Measurements from ENCODE around the gene ABCC2.

The ABCC2 gene

GRCh38 chr10:99775850-99776249 is 6.6 kb upstream of the ABCC2 start:
- Histone ChIP-seq H3K4me3 (ENCODE audit: low read depth, low read length) (no peak overlapping the region), H3K27ac (ENCODE audit: low read depth, low read length) (no peak overlapping the region), H3K4me1 (ENCODE audit: control insufficient read depth, insufficient read depth, low read length) (peaks cover 9% of the 10 kb centered on the region; the same call in 1 of the 2 replicates), H3K9me3 (ENCODE audit: control insufficient read depth, insufficient read depth, low read length) (no peaks in the 10 kb centered on the region), H3K27me3 (ENCODE audit: control insufficient read depth, insufficient read depth, low read length) (no peaks in the 10 kb centered on the region), H3K9ac (ENCODE audit: low read depth, low read length) (no peak overlapping the region), H3K36me3 (ENCODE audit: control insufficient read depth, insufficient read depth, low read length) (no peaks in the 10 kb centered on the region)

GRCh38 chr10:99777918-99778714 is 4.3 kb upstream of the ABCC2 start:
- no peaks in the 10 kb centered on the region for H3K9me3 ChIP-seq (ENCODE audit: control insufficient read depth, insufficient read depth, low read length)
- H3K27me3 ChIP-seq (ENCODE audit: control insufficient read depth, insufficient read depth, low read length), result no peaks in the 10 kb centered on the region
- no peak overlapping the region for H3K27ac ChIP-seq (ENCODE audit: low read depth, low read length)
- no peaks in the 10 kb centered on the region for H3K36me3 ChIP-seq (ENCODE audit: control insufficient read depth, insufficient read depth, low read length)
- H3K4me1 ChIP-seq (ENCODE audit: control insufficient read depth, insufficient read depth, low read length), result peaks cover 9% of the 10 kb centered on the region; the same call in 1 of the 2 replicates
- no peak overlapping the region for H3K4me3 ChIP-seq (ENCODE audit: low read depth, low read length)
- H3K9ac ChIP-seq (ENCODE audit: low read depth, low read length), result no peak overlapping the region

GRCh38 chr10:99779335-99779734 is 3.1 kb upstream of the ABCC2 start:
- Histone ChIP-seq H3K9me3 (ENCODE audit: control insufficient read depth, insufficient read depth, low read length) (no peaks in the 10 kb centered on the region), H3K4me3 (ENCODE audit: low read depth, low read length) (no peak overlapping the region), H3K9ac (ENCODE audit: low read depth, low read length) (no peak overlapping the region; the same call in 1 of the 2 replicates), H3K27me3 (ENCODE audit: control insufficient read depth, insufficient read depth, low read length) (no peaks in the 10 kb centered on the region), H3K27ac (ENCODE audit: low read depth, low read length) (peak overlapping the region; percentile 60), H3K4me1 (ENCODE audit: control insufficient read depth, insufficient read depth, low read length) (peaks cover 12% of the 10 kb centered on the region), H3K36me3 (ENCODE audit: control insufficient read depth, insufficient read depth, low read length) (no peaks in the 10 kb centered on the region)

- Histone ChIP-seq H3K36me3 (ENCODE audit: control insufficient read depth, insufficient read depth, low read length) (no peaks in the 10 kb centered on the region), H3K9me3 (ENCODE audit: control insufficient read depth, insufficient read depth, low read length) (no peaks in the 10 kb centered on the region), H3K4me1 (ENCODE audit: control insufficient read depth, insufficient read depth, low read length) (peaks cover 29% of the 10 kb centered on the region), H3K27me3 (ENCODE audit: control insufficient read depth, insufficient read depth, low read length) (no peaks in the 10 kb centered on the region), H3K4me3 (ENCODE audit: low read depth, low read length) (no peak overlapping the region), H3K27ac (ENCODE audit: low read depth, low read length) (no peak overlapping the region), H3K9ac (ENCODE audit: low read depth, low read length) (no peak overlapping the region)
These were observed 558 bp upstream of the ABCC2 start for GRCh38 chr10:99781734-99782429.

GRCh38 chr10:99784016-99784726 is 1.7 kb downstream of the ABCC2 start:
- Histone ChIP-seq H3K36me3 (ENCODE audit: control insufficient read depth, insufficient read depth, low read length) (no peaks in the 10 kb centered on the region), H3K4me3 (ENCODE audit: low read depth, low read length) (no peak overlapping the region), H3K27me3 (ENCODE audit: control insufficient read depth, insufficient read depth, low read length) (no peaks in the 10 kb centered on the region), H3K27ac (ENCODE audit: low read depth, low read length) (no peak overlapping the region), H3K9ac (ENCODE audit: low read depth, low read length) (no peak overlapping the region), H3K9me3 (ENCODE audit: control insufficient read depth, insufficient read depth, low read length) (no peaks in the 10 kb centered on the region), H3K4me1 (ENCODE audit: control insufficient read depth, insufficient read depth, low read length) (peaks cover 26% of the 10 kb centered on the region)

GRCh38 chr10:99784727-99785441 is 2.4 kb downstream of the ABCC2 start:
- no peak overlapping the region for H3K9ac ChIP-seq (ENCODE audit: low read depth, low read length)
- no peak overlapping the region for H3K27ac ChIP-seq (ENCODE audit: low read depth, low read length)
- no peaks in the 10 kb centered on the region for H3K36me3 ChIP-seq (ENCODE audit: control insufficient read depth, insufficient read depth, low read length)
- peaks cover 19% of the 10 kb centered on the region for H3K4me1 ChIP-seq (ENCODE audit: control insufficient read depth, insufficient read depth, low read length)
- H3K27me3 ChIP-seq (ENCODE audit: control insufficient read depth, insufficient read depth, low read length), result no peaks in the 10 kb centered on the region
- H3K9me3 ChIP-seq (ENCODE audit: control insufficient read depth, insufficient read depth, low read length), result no peaks in the 10 kb centered on the region
- no peak overlapping the region for H3K4me3 ChIP-seq (ENCODE audit: low read depth, low read length)

GRCh38 chr10:99785646-99786045 is 3.2 kb downstream of the ABCC2 start:
- no peaks in the 10 kb centered on the region for H3K27me3 ChIP-seq (ENCODE audit: control insufficient read depth, insufficient read depth, low read length)
- H3K9me3 ChIP-seq (ENCODE audit: control insufficient read depth, insufficient read depth, low read length), result no peaks in the 10 kb centered on the region
- no peak overlapping the region for H3K9ac ChIP-seq (ENCODE audit: low read depth, low read length)
- peaks cover 19% of the 10 kb centered on the region for H3K4me1 ChIP-seq (ENCODE audit: control insufficient read depth, insufficient read depth, low read length)
- no peaks in the 10 kb centered on the region for H3K36me3 ChIP-seq (ENCODE audit: control insufficient read depth, insufficient read depth, low read length)
- no peak overlapping the region for H3K27ac ChIP-seq (ENCODE audit: low read depth, low read length)
- H3K4me3 ChIP-seq (ENCODE audit: low read depth, low read length), result no peak overlapping the region

GRCh38 chr10:99787311-99787710 is 4.9 kb downstream of the ABCC2 start:
- H3K4me3 ChIP-seq (ENCODE audit: low read depth, low read length), result no peak overlapping the region
- H3K27ac ChIP-seq (ENCODE audit: low read depth, low read length), result no peak overlapping the region
- no peaks in the 10 kb centered on the region for H3K27me3 ChIP-seq (ENCODE audit: control insufficient read depth, insufficient read depth, low read length)
- H3K4me1 ChIP-seq (ENCODE audit: control insufficient read depth, insufficient read depth, low read length), result peaks cover 19% of the 10 kb centered on the region
- no peaks in the 10 kb centered on the region for H3K9me3 ChIP-seq (ENCODE audit: control insufficient read depth, insufficient read depth, low read length)
- no peak overlapping the region for H3K9ac ChIP-seq (ENCODE audit: low read depth, low read length)
- no peaks in the 10 kb centered on the region for H3K36me3 ChIP-seq (ENCODE audit: control insufficient read depth, insufficient read depth, low read length)

GRCh38 chr10:99787782-99788445 is 5.5 kb downstream of the ABCC2 start:
- H3K27ac ChIP-seq (ENCODE audit: low read depth, low read length), result no peak overlapping the region
- no peaks in the 10 kb centered on the region for H3K9me3 ChIP-seq (ENCODE audit: control insufficient read depth, insufficient read depth, low read length)
- no peak overlapping the region for H3K9ac ChIP-seq (ENCODE audit: low read depth, low read length)
- H3K4me3 ChIP-seq (ENCODE audit: low read depth, low read length), result no peak overlapping the region
- H3K27me3 ChIP-seq (ENCODE audit: control insufficient read depth, insufficient read depth, low read length), result no peaks in the 10 kb centered on the region
- no peaks in the 10 kb centered on the region for H3K36me3 ChIP-seq (ENCODE audit: control insufficient read depth, insufficient read depth, low read length)
- H3K4me1 ChIP-seq (ENCODE audit: control insufficient read depth, insufficient read depth, low read length), result peaks cover 19% of the 10 kb centered on the region

- H3K27ac ChIP-seq (ENCODE audit: low read depth, low read length), result no peak overlapping the region
- H3K27me3 ChIP-seq (ENCODE audit: control insufficient read depth, insufficient read depth, low read length), result no peaks in the 10 kb centered on the region
- no peaks in the 10 kb centered on the region for H3K9me3 ChIP-seq (ENCODE audit: control insufficient read depth, insufficient read depth, low read length)
- H3K9ac ChIP-seq (ENCODE audit: low read depth, low read length), result no peak overlapping the region
- peaks cover 19% of the 10 kb centered on the region for H3K4me1 ChIP-seq (ENCODE audit: control insufficient read depth, insufficient read depth, low read length)
- H3K4me3 ChIP-seq (ENCODE audit: low read depth, low read length), result no peak overlapping the region
- no peaks in the 10 kb centered on the region for H3K36me3 ChIP-seq (ENCODE audit: control insufficient read depth, insufficient read depth, low read length)
These were observed 6.3 kb downstream of the ABCC2 start for GRCh38 chr10:99788598-99789256.

Measured in HUES48 (cell line).